CD4-positive, alpha-beta T cell treated with Interferon alpha-2 for 1 hour (primary cell): Measurements from ENCODE around the gene ZNF529.
A peak's percentile ranks its signal among the peaks of the same experiment; 100 is the strongest.
"Not testable (repeated sequence)": the region's sequence is repeated elsewhere in the genome, so short reads cannot be mapped to it uniquely, and the experiment has no call there.

ENCODE experiments used
- DNase-seq, 2 donors: peaks; one replicate each; pipeline ENCODE4 v3.0.0-alpha.2; 2020 to 2022

ZNF529 gene

DNA sequence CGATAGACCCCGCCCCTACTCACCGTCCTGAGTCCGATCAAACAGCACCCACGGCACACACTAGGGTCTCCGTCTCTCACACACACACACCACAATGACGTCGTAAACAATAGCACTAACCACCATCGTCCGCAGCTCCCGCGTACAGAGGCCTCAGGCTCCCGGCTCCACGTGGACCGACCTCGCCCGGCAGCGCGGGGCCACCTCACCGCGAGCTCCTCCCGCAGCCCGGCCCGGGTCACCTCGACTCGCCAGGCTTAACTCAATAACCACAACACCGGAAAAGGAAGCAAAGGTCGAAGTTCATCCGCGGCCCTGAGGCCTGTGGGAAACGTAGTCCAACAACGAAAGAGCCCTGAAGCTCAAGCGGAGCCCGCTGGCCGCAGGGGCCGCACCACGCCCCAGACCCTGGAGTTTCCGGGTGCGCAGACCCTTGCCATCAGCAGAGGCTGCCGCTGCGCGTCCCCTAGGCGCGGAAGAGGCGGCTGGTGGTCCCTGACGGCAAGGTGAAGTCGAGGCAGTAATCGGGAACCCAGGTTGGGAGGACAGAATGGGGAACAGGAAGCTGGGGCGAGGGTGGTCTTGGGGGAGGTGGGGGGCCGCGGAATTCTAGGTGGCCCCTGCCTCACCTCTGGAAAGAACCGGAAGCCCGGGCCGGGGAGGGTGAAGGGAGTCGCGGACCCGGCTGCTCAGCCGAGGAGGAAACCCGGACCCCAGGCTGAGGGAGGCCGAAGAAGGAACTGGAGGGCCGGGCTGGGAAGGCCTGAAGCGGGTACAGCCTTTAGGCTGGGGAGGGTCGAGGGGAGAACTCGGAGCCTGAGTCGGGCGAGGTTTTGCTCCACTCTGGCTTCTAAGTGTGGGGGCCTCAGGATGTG, at the start of gene ZNF529:
Gene ZNF529, minus strand, starts transcription at position 273 of the 875 bp plus-strand sequence. CDS start 946 bp downstream, outside the sequence.
- peak; percentile 86 to 90 for DNase-seq

DNA sequence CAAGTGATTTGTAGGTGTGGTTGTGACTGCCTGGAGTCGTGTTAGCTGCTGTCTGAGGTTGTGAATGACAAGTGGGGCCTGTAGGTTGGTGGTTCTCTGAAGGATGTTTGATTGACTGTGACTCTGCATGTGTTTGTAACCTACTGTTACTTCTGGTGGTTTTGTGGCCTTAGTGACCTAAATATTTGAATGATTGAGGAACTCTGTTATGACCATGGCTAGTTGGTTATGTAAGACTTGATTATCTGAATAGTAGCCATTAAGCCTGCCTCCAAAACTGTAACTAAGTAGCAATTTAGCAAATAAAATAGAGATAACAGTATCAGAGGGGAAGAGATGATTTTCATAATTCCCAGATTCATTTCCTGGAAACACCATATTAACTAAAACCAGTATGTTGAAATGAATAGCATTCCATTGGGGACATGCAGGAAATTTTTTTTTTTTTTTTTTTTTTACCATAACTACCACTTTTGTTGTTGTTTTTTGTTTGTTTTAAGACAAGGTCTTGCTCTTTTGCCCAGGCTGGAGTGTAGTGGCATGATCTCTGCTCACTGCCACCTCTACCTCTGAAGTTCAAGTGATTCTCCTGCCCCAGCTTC, 32.9 kb upstream of the ZNF529 start:
- no peak for DNase-seq

- DNase-seq = peak; percentile 85 to 89
These were observed 32.2 kb upstream of the ZNF529 start, which contains the start of gene ZNF382 for GRCh38 chr19:36605101-36605876. TSS of gene ZNF382 (plus strand) at chr19:36605313. CDS start at chr19:36609915, 4,602 bp downstream.

GRCh38 chr19:36604656-36605100, 31.6 kb upstream of the ZNF529 start:
- DNase-seq = peak; percentile 87 to 90

GRCh38 chr19:36602681-36603080, 29.6 kb upstream of the ZNF529 start:
- DNase-seq = not testable (repeated sequence)

- no peak for DNase-seq
These were observed 6.2 kb upstream of the ZNF529 start for GRCh38 chr19:36579255-36579654.

DNA sequence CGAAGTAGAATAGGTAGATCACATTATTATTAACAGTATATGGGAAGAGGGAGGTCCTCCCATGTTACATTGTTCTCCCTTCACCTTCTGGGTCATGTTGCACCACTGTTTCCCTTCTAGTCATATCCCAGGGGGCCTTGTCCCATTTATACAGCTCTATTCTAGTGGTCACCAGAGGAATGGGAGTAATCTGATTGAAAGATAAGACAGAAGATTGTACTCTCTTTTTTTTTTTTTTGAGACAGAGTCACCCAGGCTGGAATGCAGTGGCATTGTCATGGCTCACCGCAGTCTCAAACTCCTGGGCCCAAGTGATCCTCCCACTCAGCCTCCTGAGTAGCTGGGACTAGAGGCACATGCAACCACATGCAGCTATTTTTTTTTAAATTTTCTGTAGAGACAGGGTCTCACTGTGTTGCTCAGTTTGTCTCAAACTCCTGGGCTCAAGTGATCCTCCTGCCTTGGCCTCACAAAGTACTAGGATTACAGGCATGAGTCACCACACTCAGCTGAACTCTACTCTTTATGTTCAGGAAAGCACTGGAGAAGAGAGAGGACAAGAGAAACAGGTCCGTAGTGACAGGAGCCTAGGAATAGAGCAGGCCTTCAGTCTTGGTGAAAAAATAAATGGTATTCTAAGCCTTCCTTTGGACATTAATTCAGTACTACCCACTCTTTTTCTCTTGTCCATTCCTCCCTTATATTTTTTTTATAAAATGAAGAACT, 4.3 kb upstream of the ZNF529 start:
- no peak for DNase-seq

DNA sequence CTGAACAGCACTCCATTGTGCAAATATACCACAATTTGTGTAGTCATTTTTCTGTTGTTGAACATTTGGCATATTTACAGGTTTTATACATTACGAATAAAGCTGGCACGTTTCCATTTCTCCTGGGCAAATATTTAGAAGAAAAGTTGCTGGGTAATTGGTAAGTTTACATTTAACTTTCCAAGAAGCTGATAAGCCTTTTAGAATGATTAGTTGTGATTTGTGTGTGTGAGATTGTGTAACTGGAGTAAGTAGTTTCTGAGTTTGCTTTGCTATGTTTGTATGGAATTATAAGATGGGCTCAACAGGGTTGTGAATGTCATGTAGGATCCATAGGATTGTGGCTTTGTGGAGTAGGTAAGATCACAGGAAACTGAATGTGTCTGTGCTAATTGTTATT, 1.6 kb upstream of the ZNF529 start:
- no peak for DNase-seq

GRCh38 chr19:36573895-36574720, 1.0 kb upstream of the ZNF529 start:
- no peak for DNase-seq

DNA sequence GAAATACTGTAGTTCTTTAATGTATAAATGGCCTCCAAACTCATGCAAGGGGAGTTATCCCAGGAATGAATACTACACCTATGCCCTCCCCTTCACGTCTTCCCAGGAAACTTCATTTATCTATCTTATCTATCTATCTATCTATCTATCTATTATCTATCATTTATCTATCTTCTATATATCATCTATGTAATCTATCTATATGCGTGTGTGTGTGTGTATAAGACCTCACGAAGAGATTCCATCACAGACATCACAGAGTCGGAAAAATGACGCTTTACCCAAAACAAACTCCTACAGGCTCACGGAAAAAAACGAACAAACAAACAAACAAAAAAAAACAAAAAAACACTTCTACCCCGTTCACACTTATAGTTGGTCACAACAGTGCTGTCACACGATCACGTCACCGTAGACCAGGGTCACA, 486 bp downstream of the ZNF529 start:
- no peak for DNase-seq

- no peak for DNase-seq
These were observed 8.7 kb downstream of the ZNF529 start for GRCh38 chr19:36564391-36564790.

- no peak for DNase-seq
These were observed 25.9 kb downstream of the ZNF529 start for GRCh38 chr19:36547001-36547732.

DNA sequence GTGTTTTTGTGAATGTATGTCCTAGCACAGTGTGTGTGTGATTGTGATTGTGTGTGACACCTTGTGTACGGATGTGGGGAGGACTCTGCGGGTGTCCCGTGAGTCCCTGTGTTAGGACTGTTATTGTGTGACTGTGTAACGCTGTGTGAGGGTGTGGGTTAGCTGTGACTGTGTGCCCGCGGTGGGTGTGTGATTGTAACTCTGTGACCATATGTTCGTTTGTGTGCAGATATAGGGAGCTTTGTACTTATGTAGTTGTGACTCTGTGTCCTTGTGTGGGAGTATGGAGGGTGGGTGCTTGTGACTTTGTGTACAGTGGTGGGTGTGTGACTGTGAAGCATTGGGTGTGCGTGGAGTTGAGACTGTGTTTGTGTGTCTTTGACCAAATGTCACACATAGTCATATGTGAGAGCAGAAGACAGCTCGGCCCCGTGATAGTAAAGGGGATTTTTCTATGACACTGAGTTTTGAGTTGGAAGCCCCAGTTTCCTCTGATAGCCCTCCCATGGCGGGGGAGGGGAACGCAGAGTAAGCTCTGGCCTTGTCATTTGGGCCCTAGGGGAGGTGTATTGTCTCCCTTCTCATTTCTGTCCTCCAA, 44.1 kb downstream of the ZNF529 start:
- peak; percentile 11 to 38 for DNase-seq

- DNase-seq = peak; percentile 95 to 96
These were observed 44.7 kb downstream of the ZNF529 start, which contains the start of gene ZNF260 for GRCh38 chr19:36528194-36528920. TSS of gene ZNF260 (minus strand) at chr19:36528271. CDS start at chr19:36515238, 13,033 bp downstream.

- no peak for DNase-seq
These were observed 45.3 kb downstream of the ZNF529 start for GRCh38 chr19:36527873-36528193.

- DNase-seq = no peak
These were observed 45.8 kb downstream of the ZNF529 start for GRCh38 chr19:36527341-36527740.

DNA sequence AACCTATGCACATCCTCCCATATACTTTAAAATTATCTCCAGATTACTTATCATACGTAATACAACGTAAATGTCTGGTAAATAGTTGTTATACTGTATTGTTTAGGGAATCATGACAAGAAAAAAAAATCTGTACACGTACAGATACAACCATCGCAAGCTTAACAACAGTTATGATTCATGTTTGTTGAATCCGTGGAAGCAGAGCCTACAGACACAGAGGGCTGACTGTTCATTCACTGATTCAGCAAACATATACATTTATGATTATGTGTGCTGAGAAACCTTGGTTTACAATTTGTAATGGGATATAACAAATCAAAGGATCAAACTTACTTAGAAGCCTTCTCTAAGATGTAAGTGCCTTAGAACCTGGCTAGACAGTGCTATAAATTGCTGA, 46.5 kb downstream of the ZNF529 start:
- no peak for DNase-seq

- DNase-seq = no peak
These were observed 48.5 kb downstream of the ZNF529 start for GRCh38 chr19:36524617-36525016.

GRCh38 chr19:36514012-36514612, 59.0 kb downstream of the ZNF529 start:
- DNase-seq = no peak
